Measurements from ENCODE around the gene GIMAP8.
"Not testable (repeated sequence)": the region's sequence is repeated elsewhere in the genome, so short reads cannot be mapped to it uniquely, and the experiment has no call there.

Gene GIMAP8

GRCh38 chr7:150441524-150441923, 8.9 kb upstream of the GIMAP8 start:
- DNase-seq: no peak

GRCh38 chr7:150442811-150443210, 7.6 kb upstream of the GIMAP8 start:
- no peak for DNase-seq

GRCh38 chr7:150443793-150444540, 6.5 kb upstream of the GIMAP8 start:
- DNase-seq: no peak

GRCh38 chr7:150444674-150445365, 5.6 kb upstream of the GIMAP8 start:
- no peak for DNase-seq

GRCh38 chr7:150446288-150446938, 4.0 kb upstream of the GIMAP8 start:
- DNase-seq: no peak

GRCh38 chr7:150447966-150448788, 2.3 kb upstream of the GIMAP8 start:
- no peak for DNase-seq

GRCh38 chr7:150448789-150449147, 1.7 kb upstream of the GIMAP8 start:
- peak; percentile 78 to 80 for DNase-seq

- DNase-seq: no peak
Observed at GRCh38 chr7:150449206-150449952, 1.1 kb upstream of the GIMAP8 start.

GRCh38 chr7:150451097-150451793, 815 bp downstream of the GIMAP8 start:
- DNase-seq: peak; percentile 58 to 66

GRCh38 chr7:150451833-150452461, 1.5 kb downstream of the GIMAP8 start:
- no peak for DNase-seq

- no peak for DNase-seq
Observed at GRCh38 chr7:150453181-150453580, 2.8 kb downstream of the GIMAP8 start.

GRCh38 chr7:150453892-150454291, 3.5 kb downstream of the GIMAP8 start:
- no peak for DNase-seq

GRCh38 chr7:150457064-150457463, 6.6 kb downstream of the GIMAP8 start:
- DNase-seq: not testable (repeated sequence)

GRCh38 chr7:150458235-150458634, 7.8 kb downstream of the GIMAP8 start:
- DNase-seq: no peak

- DNase-seq: no peak
Observed at GRCh38 chr7:150458756-150459155, 8.3 kb downstream of the GIMAP8 start.

GRCh38 chr7:150461520-150461919, 11.1 kb downstream of the GIMAP8 start:
- no peak for DNase-seq

- no peak for DNase-seq
Observed at GRCh38 chr7:150462413-150462812, 12.0 kb downstream of the GIMAP8 start.

GRCh38 chr7:150463461-150463860, 13.0 kb downstream of the GIMAP8 start:
- DNase-seq: no peak

GRCh38 chr7:150464962-150465361, 14.5 kb downstream of the GIMAP8 start:
- DNase-seq: no peak

GRCh38 chr7:150465414-150465813, 15.0 kb downstream of the GIMAP8 start:
- DNase-seq: no peak

- DNase-seq: no peak
Observed at GRCh38 chr7:150466477-150466876, 16.0 kb downstream of the GIMAP8 start.
